CD4-positive, alpha-beta T cell treated with Interleukin-6 at 100 ng/mL for 8 hours (primary cell): ENCODE measurements around the gene ASTN1.

Experiments
- DNase-seq: peaks from one replicate; pipeline ENCODE4 v3.0.0-alpha.2; 2020; ENCODE audit warnings: mixed read lengths, low spot score

Gene ASTN1

DNA sequence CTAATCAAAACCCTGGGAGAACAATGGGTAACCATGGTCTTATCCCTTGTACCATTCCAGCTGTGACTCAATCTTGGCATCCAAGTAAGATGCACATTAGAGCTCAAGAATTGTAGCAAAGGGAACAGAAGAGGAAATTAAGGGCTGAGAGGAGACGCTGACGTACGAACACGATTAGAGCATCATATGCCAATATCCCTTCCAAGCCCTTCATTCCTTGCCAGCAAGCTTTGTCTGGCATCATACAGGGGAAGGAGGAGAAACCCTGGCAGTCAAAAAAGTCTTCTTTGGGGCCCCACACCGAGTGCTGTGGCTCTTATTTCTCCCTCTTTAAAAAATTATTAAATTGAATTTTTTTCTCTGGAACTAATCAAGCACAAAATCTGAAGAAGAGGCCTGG lies 120.9 kb downstream of the ASTN1 start:
- no peak for DNase-seq

DNA sequence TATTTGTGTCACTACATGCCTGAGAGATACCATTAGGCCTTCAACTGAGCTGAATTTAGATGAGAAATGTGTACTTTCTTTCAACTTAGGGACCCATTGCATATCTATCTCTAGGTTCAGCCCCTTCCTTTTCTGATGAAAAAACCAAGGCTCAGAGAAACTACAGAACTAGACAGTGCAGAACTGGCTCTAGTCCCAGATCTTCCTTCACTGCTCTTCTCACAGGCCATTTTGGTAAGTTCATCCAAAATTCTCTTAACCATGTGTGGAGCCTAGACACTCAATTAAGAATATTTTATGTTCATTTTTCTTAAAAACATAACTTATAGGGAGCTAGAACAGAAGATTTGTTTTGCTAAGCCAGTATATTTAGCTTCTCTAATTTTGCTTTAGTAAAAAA lies 128.9 kb downstream of the ASTN1 start:
- no peak for DNase-seq

DNA sequence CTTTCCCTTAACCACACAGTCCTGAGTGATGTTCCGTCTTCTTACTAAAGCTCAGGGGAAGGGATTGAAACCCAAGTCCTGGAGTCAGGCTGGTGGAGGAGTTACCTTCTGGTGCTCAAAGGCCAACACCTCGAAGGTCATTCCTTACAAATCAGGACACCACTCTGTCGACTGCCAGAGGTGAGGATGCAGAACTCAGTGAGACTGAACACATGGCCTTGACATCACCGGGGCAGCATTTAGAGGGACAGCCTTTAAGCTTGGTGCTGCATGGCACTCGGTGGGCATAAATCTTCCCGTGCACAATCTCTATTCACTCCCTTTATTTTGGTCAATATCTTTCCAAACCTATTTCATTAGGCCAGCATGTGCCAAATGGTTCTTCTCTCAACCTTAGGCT lies 130.9 kb downstream of the ASTN1 start:
- no peak for DNase-seq

- DNase-seq = no peak
Measured at GRCh38 chr1:177032434-177032833, 132.1 kb downstream of the ASTN1 start.

- DNase-seq = no peak
Measured at GRCh38 chr1:177024623-177025022, 139.9 kb downstream of the ASTN1 start.

DNA sequence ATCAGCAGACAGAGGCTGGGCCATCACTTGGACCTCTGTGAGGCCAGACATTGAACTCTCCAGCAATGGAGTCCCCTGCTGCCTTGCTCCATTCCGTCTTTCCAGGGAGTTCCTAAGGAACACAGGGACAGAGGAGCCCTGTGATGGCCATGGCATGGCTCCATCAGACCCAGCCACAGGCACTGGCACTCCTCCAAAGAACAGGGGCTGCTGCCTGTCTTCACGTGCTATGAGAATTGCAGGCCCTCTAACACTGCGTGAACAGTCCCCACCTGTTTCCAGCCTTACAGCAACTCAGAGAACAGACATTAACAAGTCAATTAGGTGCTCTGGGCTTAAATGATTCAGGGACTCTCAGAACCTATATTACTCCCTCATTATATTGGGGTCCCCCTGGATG lies 140.8 kb downstream of the ASTN1 start:
- no peak for DNase-seq

DNA sequence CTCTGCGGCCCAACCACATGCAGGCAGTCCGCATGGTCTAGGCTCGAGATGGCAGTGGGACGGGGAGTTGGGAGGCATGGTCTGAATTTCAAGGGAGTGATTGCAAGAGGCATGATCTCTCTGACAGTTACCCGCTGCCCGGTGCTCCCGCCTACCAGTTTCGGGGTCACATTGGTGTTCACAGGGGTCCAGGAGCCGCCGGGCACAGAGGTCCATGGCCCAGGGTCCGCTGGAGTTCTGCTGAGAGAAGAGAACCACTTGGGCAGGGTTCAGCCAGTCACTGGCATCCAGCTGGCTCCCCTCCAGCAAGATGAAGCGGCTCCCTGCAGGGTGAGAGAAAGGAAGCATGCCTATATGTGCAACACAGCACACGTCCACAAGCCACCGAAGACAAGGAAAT lies 141.3 kb downstream of the ASTN1 start:
- DNase-seq = no peak

DNA sequence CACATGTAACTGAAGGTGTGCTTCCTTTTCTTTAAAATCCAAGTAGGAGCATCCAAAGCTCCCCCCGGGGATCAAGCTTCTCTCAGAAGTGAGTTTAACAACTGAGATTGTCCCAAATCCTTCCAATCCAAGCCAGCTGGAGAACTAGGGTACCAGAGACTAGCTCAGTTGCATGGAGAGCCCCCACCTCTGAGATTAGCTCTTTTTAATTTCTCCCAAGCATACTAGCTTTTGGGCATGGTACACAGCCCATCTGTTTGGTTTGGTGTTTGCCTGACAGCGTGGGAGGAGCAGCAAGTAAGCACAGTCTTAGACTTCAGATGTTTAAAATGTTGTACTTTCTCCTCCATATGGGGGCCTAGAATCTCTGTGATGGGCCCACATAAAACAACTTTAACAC lies 142.8 kb downstream of the ASTN1 start:
- DNase-seq = no peak

DNA sequence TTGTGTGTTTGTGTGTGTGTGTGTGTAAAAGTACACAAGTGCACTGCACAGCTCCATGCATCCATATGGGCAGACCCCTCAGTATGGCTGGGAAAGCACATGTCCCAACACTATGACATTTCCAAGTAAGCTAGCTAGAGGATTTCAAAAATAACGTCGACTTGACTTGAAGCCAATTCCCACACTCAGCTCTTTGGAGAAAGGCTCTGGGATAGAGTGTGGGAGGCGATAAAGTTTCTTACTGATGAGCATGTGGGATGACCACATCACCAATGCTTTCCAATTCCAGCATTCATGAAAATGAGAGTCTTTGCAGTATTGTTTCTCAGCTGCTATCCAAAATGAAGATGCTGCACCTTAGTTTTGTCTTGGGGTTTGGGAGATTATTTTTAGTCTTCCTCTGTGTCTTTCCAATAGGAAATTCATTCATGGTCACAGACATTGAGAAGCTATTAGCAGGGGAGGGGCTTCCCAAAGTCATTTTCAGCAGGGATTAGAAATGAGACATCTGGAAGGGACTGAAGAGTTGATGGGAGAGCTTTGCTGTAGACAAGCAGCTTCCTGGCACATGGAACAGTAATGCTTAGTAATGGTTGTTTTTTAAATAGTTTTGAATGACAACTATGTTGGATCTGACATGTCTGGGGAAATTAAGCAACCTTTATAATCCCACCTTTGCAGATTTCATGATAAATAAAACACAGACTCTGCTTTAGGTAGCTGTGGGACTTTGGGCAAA lies 143.5 kb downstream of the ASTN1 start:
- no peak for DNase-seq

- no peak for DNase-seq
Measured at GRCh38 chr1:177017287-177017852, 147.1 kb downstream of the ASTN1 start.

DNA sequence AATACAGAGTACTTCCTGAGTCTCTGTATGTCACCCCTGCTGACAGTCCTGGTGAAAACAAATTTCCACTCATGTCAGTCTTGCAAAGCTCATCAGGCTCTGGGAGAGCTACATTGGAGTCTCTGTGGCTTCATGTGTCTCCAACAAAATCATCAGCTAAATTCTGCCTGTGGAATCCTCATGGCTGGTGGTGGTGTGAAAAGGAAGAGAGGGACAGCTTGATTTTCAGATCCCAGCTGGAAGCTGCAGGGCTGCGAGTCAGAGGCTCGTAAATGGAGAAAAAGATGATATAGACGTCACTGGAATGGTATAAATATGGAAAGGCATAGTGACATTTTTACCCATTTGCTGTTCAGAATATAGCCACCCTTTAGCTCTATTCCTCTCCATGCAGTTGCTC lies 150.2 kb downstream of the ASTN1 start:
- DNase-seq = no peak

DNA sequence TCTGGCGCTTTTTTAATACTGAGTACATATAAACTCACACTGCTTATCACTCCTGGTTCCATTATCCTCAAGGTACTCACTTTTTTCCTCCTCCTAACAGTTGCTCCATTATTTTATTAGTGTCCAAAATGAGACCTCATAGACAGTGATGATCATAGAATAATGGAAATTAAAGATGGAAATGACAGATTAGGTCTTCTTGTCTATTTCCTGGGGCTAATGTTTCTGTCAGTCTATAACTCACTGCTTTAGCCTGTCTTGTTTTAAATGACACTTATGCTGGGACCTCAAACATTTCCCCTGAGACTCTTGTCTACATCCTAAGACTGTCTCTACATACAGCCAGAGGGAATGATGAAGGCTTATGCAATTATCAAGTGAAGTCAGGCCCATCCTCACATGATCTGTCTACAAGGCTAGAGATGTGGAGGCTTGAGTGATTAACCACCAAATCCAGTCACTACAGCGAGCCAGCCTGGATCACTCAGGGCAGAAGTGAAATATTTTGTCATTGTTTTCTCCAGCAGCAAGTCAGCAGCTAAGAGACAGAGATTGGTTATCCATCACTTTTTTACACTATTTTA lies 152.1 kb downstream of the ASTN1 start:
- DNase-seq = no peak

DNA sequence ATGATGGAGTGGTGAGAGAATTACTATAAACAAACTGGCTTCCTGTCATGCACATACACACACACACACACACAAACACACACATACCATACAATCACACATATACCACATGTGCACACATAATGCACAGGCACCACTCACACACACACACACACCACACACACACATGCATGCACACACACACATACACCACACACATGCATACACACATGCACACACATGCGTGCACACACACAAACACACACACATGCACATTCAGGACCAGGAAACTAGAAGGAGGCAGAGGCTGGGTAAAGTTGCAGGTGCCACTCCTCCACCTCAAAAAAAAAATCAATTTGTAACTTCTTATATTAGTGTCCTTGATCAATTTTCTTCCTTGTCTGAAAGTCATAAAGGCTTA lies 153.0 kb downstream of the ASTN1 start:
- DNase-seq = no peak

DNA sequence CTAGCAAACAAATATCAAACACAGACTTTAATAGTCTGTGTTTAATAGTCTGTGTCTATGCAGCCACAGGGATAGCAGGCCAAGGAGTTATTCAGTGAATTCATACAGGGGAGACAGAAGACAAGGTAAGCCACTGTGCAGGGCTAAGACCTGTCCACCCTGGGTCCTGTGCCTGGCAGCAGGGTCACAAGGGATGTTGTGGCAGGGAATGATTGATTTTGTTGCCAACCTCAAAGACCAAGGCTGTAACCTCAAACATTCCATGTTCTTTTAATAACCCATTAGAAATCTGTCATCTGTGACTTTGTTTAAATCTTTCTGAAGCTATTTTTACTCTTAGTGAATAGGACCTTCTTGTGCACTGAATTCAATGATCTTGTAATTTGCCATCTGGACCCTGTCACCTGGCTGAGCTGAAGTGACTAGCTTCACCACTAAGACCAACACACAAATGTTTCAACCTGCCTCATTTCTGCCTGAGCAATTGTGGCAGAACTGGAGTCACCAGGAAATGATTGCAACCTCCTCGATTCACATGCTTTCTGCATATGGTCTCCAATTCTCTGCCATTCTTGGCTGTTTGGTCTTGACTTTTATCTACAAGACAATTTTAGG lies 154.2 kb downstream of the ASTN1 start:
- no peak for DNase-seq

GRCh38 chr1:177008653-177009052 lies 155.9 kb downstream of the ASTN1 start:
- DNase-seq = no peak

GRCh38 chr1:177007437-177008161 lies 156.9 kb downstream of the ASTN1 start:
- no peak for DNase-seq

DNA sequence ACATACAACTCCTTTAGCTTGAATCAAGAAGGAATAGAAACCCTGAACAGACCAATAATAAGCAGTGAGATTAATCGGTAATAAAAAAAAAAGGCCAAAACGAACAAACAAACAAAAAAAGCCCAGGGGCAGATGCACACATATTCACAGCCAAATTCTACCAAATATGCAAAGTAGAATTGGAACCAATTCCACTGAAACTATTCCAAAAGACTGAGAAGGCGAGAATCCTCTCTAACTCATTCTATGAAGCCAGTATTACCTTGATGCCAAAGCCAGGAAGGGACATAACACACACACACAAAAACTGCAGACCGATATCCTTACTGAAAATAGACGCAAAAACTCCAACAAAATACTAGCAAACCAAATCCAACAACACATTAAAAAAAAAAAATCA lies 161.6 kb downstream of the ASTN1 start:
- no peak for DNase-seq

DNA sequence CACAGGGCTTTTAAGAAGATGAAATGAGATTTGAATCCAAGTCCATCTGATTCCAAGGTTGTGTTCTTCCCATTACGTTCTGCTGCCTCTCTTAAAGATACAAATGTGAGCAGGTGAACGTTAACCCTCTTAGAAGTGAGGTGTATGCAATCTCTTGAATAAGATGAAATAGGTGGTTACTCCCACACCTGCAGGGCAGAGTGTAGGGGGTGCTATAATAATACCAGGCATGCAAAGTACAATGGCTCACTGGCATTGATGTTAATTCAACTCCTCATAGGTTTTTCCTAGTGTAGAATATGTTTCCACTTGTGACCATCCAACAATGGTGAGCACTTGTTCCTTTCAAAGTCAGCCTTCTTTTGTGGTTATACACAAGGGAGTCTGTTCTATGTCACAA lies 163.0 kb downstream of the ASTN1 start:
- DNase-seq = no peak

- no peak for DNase-seq
Measured at GRCh38 chr1:176998183-176998795, 166.2 kb downstream of the ASTN1 start.

DNA sequence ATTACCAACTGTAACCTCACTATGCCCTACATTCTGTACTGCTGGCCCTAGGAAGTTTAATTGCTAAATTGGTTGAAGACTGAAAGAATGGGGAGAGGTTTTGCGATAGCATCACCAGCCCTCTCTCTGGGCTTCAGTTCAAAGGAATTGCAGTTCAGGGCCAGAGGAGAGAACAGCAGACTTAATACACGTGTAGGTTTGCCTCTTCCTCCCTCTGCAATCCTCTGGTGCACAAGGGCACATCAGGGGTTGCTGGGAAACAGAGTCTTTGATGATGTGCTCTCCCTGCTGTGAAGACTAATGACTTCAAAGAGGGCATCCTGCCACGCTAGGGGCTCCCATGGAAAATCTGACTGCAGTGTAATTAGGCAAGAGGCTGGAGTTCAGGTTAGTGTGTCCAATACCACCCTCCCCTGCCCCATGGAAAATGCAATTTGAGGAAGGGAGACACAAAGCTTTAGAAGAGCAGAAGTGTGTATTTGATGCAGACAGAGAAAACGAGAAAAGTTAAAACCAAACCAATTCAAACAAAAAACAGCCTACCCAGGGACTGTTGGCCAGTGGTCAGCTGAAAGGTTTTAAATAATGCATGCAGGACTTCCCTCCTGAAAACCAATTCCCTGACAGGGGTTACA lies 167.9 kb downstream of the ASTN1 start:
- DNase-seq = no peak

DNA sequence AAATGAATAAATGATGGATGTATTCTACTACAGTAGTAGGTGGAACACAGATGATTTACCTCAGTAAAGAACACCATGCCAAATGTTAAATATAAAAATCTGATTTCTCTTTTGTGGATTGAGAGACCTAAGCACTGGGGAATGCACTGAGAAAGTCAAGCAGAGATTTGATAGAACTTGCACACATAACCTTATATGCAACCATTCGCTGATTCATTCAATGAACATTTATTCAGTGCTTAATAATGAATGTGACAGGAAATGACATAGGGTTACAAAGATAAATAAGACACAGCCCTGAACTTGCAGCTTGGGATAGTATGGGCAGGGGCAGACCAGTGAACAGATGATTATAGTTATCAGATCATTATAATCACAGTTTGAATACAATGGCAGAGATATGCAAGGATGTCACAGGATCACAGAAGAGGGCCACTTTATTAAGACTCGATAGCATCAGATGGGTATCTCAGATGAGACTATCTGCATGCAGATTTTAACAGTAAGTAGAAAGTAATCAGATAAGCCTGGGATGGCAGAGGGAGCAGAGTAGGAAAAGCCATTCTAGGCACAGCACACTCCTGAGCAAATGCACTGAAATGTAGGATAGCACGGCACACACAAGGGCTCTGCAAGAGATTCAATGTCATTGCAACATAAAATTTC lies 169.4 kb downstream of the ASTN1 start:
- DNase-seq = no peak
